NAMALWA (cell line): ENCODE results near the gene DUSP8.
A peak's percentile ranks its signal among the peaks of the same experiment; 100 is the strongest.

Source experiments
- DNase-seq: peaks from one replicate; pipeline ENCODE4 v3.0.0-alpha.2; 2015; ENCODE audit warnings: low spot score

The DUSP8 gene

GRCh38 chr11:1565904-1566247, 6.2 kb downstream of the DUSP8 start:
- no peak for DNase-seq

GRCh38 chr11:1565173-1565903, 6.7 kb downstream of the DUSP8 start:
- DNase-seq, result no peak

GRCh38 chr11:1564535-1565172, 7.4 kb downstream of the DUSP8 start:
- DNase-seq, result peak; percentile 70

GRCh38 chr11:1563697-1564534, 8.2 kb downstream of the DUSP8 start:
- no peak for DNase-seq

GRCh38 chr11:1563149-1563638, 8.9 kb downstream of the DUSP8 start:
- DNase-seq, result no peak

GRCh38 chr11:1562469-1563148, 9.5 kb downstream of the DUSP8 start:
- no peak for DNase-seq

- no peak for DNase-seq
Measured at GRCh38 chr11:1561955-1562354, 10.1 kb downstream of the DUSP8 start.

- DNase-seq, result no peak
Measured at GRCh38 chr11:1561266-1561665, 10.8 kb downstream of the DUSP8 start.

GRCh38 chr11:1560649-1561251, 11.3 kb downstream of the DUSP8 start:
- DNase-seq, result no peak

GRCh38 chr11:1560002-1560648, 11.9 kb downstream of the DUSP8 start:
- no peak for DNase-seq

- peak; percentile 33 for DNase-seq
Measured at GRCh38 chr11:1559111-1559951, 12.7 kb downstream of the DUSP8 start.

GRCh38 chr11:1558775-1559110, 13.3 kb downstream of the DUSP8 start:
- DNase-seq, result no peak

GRCh38 chr11:1557904-1558774, 13.9 kb downstream of the DUSP8 start:
- no peak for DNase-seq

- DNase-seq, result no peak
Measured at GRCh38 chr11:1557051-1557884, 14.8 kb downstream of the DUSP8 start.

- no peak for DNase-seq
Measured at GRCh38 chr11:1556278-1556902, 15.7 kb downstream of the DUSP8 start.

GRCh38 chr11:1555713-1556153, 16.3 kb downstream of the DUSP8 start:
- DNase-seq, result no peak

- DNase-seq, result no peak
Measured at GRCh38 chr11:1554981-1555712, 16.9 kb downstream of the DUSP8 start.
